Bronchial epithelial cell (primary cell): ENCODE data around the gene THG1L. TPM values are rescaled to one million over a fixed set of nuclear protein-coding genes. Genes with fewer than 3 reads are reported as not detected.
A peak's percentile ranks its signal among the peaks of the same experiment; 100 is the strongest.
"Not testable (repeated sequence)": the region's sequence is repeated elsewhere in the genome, so short reads cannot be mapped to it uniquely, and the experiment has no call there.

ENCODE experiments used
- DNase-seq: peaks from one replicate; pipeline ENCODE4 v3.0.0-alpha.2; 2010; ENCODE audit warnings: low read depth
- FAIRE-seq: peaks from 2 replicates; lab custom pipeline; 2011; peaks lifted over from hg19 to GRCh38; lab: Jason Lieb, UNC
- H3K27me3 ChIP-seq: 2 replicates; pipeline ENCODE4 v1.5.1; 2011; ENCODE audit warnings: low read length; ENCODE audit not compliant: control insufficient read depth, insufficient read depth
- H3K36me3 ChIP-seq: 2 replicates; pipeline ENCODE4 v1.5.1; 2011; ENCODE audit warnings: low read length; ENCODE audit not compliant: control insufficient read depth, insufficient read depth
- H3K4me3 ChIP-seq: 2 replicates; pipeline ENCODE4 v1.5.1; 2011; ENCODE audit warnings: mild to moderate bottlenecking, low read depth, low read length, control low read depth
- CTCF ChIP-seq: IDR thresholded peaks from 2 replicates; pipeline ENCODE4 v1.5.1; 2011; ENCODE audit warnings: mild to moderate bottlenecking, moderate library complexity, low read length, control low read depth, inconsistent platforms; ENCODE audit not compliant: insufficient read depth, severe bottlenecking
- total RNA-seq: library from RNA; depleted of rRNA; stranded (reverse); fragments of >200 nt; gene quantifications from 2 replicates; pipeline ENCODE4 v1.2.1, GENCODE V29; 2014

The THG1L gene
- total RNA-seq: 31.5 and 38.2 TPM in 2 replicates

GRCh38 chr5:157731272-157732129 is at the start of gene THG1L:
Gene THG1L, plus strand, starts transcription at chr5:157731420. Its CDS starts 21 bp downstream, at chr5:157731441.
- Histone ChIP-seq H3K4me3 (peak within 1 kb of the TSS; percentile 82), H3K36me3 (peaks cover 9% of the 10 kb centered on the region), H3K27me3 (no peaks in the 10 kb centered on the region)
- FAIRE-seq (peak; percentile 68), DNase-seq (peak; percentile 95)
- TF ChIP-seq CTCF: no peak

GRCh38 chr5:157682257-157682656 is 49.0 kb upstream of the THG1L start:
- H3K27me3 ChIP-seq: no peaks in the 10 kb centered on the region
- no peak for FAIRE-seq
- no peak overlapping the region for H3K4me3 ChIP-seq
- no peak for DNase-seq
- H3K36me3 ChIP-seq: no peaks in the 10 kb centered on the region
- TF ChIP-seq CTCF: no peak

- not testable (repeated sequence) for H3K36me3 ChIP-seq, H3K4me3 ChIP-seq, FAIRE-seq, H3K27me3 ChIP-seq, DNase-seq
These were observed 44.7 kb upstream of the THG1L start for GRCh38 chr5:157686276-157687197.

- no peaks in the 10 kb centered on the region for H3K27me3 ChIP-seq
- H3K36me3 ChIP-seq: no peaks in the 10 kb centered on the region
- H3K4me3 ChIP-seq: no peak overlapping the region
- TF ChIP-seq CTCF: no peak
- DNase-seq: no peak
- FAIRE-seq: no peak
These were observed 44.0 kb upstream of the THG1L start for GRCh38 chr5:157687198-157687554.

- DNase-seq: no peak
- peak; percentile 14 for TF ChIP-seq CTCF
- H3K27me3 ChIP-seq: no peaks in the 10 kb centered on the region
- H3K36me3 ChIP-seq: no peaks in the 10 kb centered on the region
- no peak overlapping the region for H3K4me3 ChIP-seq
- no peak for FAIRE-seq
These were observed 41.1 kb upstream of the THG1L start for GRCh38 chr5:157689942-157690689.
